GM23338 (cell line): ENCODE results near the gene GAGE12F. TPM values are rescaled to one million over a fixed set of nuclear protein-coding genes. Genes with fewer than 3 reads are reported as not detected.
"Not testable (repeated sequence)": the region's sequence is repeated elsewhere in the genome, so short reads cannot be mapped to it uniquely, and the experiment has no call there.

Experiments
- ATAC-seq: fragments of 200-7000 bp; cut with Tn5 transposase; 3 replicates; pipeline ENCODE4 v1.9.1; 2020
- DNase-seq: peaks from one replicate; pipeline ENCODE4 v3.0.0-alpha.2; 2015; ENCODE audit warnings: low spot score
- H2AFZ ChIP-seq: fragments of 200-600 bp; sonication (generic); 2 replicates; pipeline ENCODE4 v1.8.0; 2016; ENCODE audit warnings: antibody characterized with exemption, mild to moderate bottlenecking, moderate library complexity
- H3F3A ChIP-seq: fragments of 200-600 bp; sonication (generic); replicated peaks from 2 replicates; pipeline ENCODE4 v1.8.0; 2017; ENCODE audit warnings: antibody characterized with exemption, mixed run types, low read depth
- H3K27ac ChIP-seq: fragments of 200-600 bp; sonication (generic); 2 replicates; pipeline ENCODE4 v1.6.1; 2016; ENCODE audit warnings: low read depth
- H3K27me3 ChIP-seq: fragments of 200-600 bp; sonication (generic); 2 replicates; pipeline ENCODE4 v1.8.0; 2016; ENCODE audit warnings: mild to moderate bottlenecking, mixed run types, moderate library complexity; ENCODE audit not compliant: insufficient read depth
- H3K36me3 ChIP-seq: fragments of 200-600 bp; sonication (generic); 2 replicates; pipeline ENCODE4 v1.8.0; 2016; ENCODE audit warnings: mild to moderate bottlenecking; ENCODE audit not compliant: insufficient read depth
- H3K4me1 ChIP-seq: fragments of 200-600 bp; sonication (generic); 2 replicates; pipeline ENCODE4 v1.8.0; 2016; ENCODE audit warnings: mild to moderate bottlenecking, moderate library complexity; ENCODE audit not compliant: insufficient read depth
- H3K4me2 ChIP-seq: fragments of 200-600 bp; sonication (generic); 2 replicates; pipeline ENCODE4 v1.7.1; 2017; ENCODE audit warnings: mixed run types
- H3K4me3 ChIP-seq: fragments of 200-600 bp; sonication (generic); 2 replicates; pipeline ENCODE4 v1.6.1; 2016; ENCODE audit warnings: mixed run types
- H3K79me2 ChIP-seq: fragments of 200-600 bp; sonication (generic); replicated peaks from 2 replicates; pipeline ENCODE4 v1.8.0; 2017; ENCODE audit warnings: mild to moderate bottlenecking; ENCODE audit not compliant: insufficient read depth
- H3K9me2 ChIP-seq: fragments of 200-600 bp; sonication (generic); 2 replicates; pipeline ENCODE4 v1.8.0; 2017; ENCODE audit not compliant: insufficient read depth
- H4K20me1 ChIP-seq: fragments of 200-600 bp; sonication (generic); replicated peaks from 2 replicates; pipeline ENCODE4 v1.8.0; 2017; ENCODE audit warnings: mild to moderate bottlenecking; ENCODE audit not compliant: insufficient read depth
- H3K27ac Mint-ChIP-seq: 2 replicates; pipeline ENCODE4 v1.8.0; 2020; ENCODE audit warnings: inconsistent platforms, mild to moderate bottlenecking, moderate library complexity, mixed read lengths
- H3K27me3 Mint-ChIP-seq: 3 replicates; pipeline ENCODE4 v1.8.0; 2022; ENCODE audit warnings: low read depth, mild to moderate bottlenecking, moderate library complexity, mixed read lengths, inconsistent platforms; ENCODE audit not compliant: insufficient read depth, poor library complexity
- H3K36me3 Mint-ChIP-seq: 3 replicates; pipeline ENCODE4 v1.8.0; 2021; ENCODE audit warnings: low read depth, mild to moderate bottlenecking, inconsistent platforms, moderate library complexity, mixed read lengths
- H3K4me1 Mint-ChIP-seq: 3 replicates; pipeline ENCODE4 v1.8.0; 2020; ENCODE audit warnings: mild to moderate bottlenecking, inconsistent platforms, mixed read lengths
- H3K4me3 Mint-ChIP-seq: 3 replicates; pipeline ENCODE4 v1.8.0; 2021; ENCODE audit warnings: moderate library complexity, mild to moderate bottlenecking, inconsistent platforms, mixed read lengths
- H3K9me3 Mint-ChIP-seq: 3 replicates; pipeline ENCODE4 v1.8.0; 2020; ENCODE audit warnings: moderate library complexity, mild to moderate bottlenecking, inconsistent platforms, mixed read lengths
- long read RNA-seq: library from polyadenylated mRNA; unstranded; transcript quantifications from one replicate; pipeline ENCODE4 v2.0.0, GENCODE V29; 2020; ENCODE audit not compliant: unreplicated experiment
- polyA plus RNA-seq: library from polyadenylated mRNA; unstranded; fragments of >200 nt; fragmentation: Nextera tagmentation; extraction: Ambion mirVana; gene quantifications from 2 replicates; pipeline ENCODE4 v1.2.1, GENCODE V29; 2016
- total RNA-seq: library from RNA; depleted of rRNA; stranded (reverse); fragments of >200 nt; shearing (Covaris generic); gene quantifications from 2 replicates; pipeline ENCODE4 v1.2.3, GENCODE V29; 2014; rRNA removed

Gene GAGE12F, protein sequence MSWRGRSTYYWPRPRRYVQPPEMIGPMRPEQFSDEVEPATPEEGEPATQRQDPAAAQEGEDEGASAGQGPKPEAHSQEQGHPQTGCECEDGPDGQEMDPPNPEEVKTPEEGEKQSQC
- total RNA-seq (not detected in 2 replicates), polyA plus RNA-seq (not detected in 2 replicates)
- long read RNA-seq = 0 reads

DNA sequence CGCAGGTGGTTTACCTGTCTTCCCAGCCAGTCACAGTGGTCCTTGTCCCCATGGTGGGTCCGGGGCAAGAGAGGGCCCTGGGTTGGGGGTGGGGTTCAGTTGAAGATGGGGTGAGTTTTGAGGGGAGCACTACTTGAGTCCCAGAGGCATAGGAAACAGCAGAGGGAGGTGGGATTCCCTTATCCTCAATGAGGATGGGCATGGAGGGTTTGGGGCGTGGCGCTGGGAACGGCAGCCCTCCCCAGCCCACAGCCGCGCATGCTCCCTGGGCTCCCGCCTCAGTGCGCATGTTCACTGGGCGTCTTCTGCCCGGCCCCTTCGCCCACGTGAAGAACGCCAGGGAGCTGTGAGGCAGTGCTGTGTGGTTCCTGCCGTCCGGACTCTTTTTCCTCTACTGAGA lies at the start of gene GAGE12F:
GAGE12F (plus strand) TSS at position 301 of the 400 bp plus-strand sequence. CDS start 1,155 bp downstream, outside the sequence.
- H3K27me3 Mint-ChIP-seq, ATAC-seq, H3K27ac Mint-ChIP-seq, H2AFZ ChIP-seq, H3K79me2 ChIP-seq, H3K36me3 ChIP-seq, H4K20me1 ChIP-seq, DNase-seq, H3K36me3 Mint-ChIP-seq, H3K9me3 Mint-ChIP-seq, H3K9me2 ChIP-seq, H3K4me1 Mint-ChIP-seq, H3K27ac ChIP-seq, H3K4me2 ChIP-seq, H3K4me3 Mint-ChIP-seq, H3K27me3 ChIP-seq, H3K4me1 ChIP-seq, H3K4me3 ChIP-seq, H3F3A ChIP-seq: not testable (repeated sequence)

- H3K27ac ChIP-seq, H3K36me3 Mint-ChIP-seq, H3K36me3 ChIP-seq, DNase-seq, ATAC-seq, H3K4me3 ChIP-seq, H3K9me3 Mint-ChIP-seq, H3K27me3 Mint-ChIP-seq, H4K20me1 ChIP-seq, H3K4me1 ChIP-seq, H3K79me2 ChIP-seq, H3K4me1 Mint-ChIP-seq, H2AFZ ChIP-seq, H3K27me3 ChIP-seq, H3K9me2 ChIP-seq, H3F3A ChIP-seq, H3K4me3 Mint-ChIP-seq, H3K27ac Mint-ChIP-seq, H3K4me2 ChIP-seq: not testable (repeated sequence)
Measured at GRCh38 chrX:49531877-49532276, 28.8 kb upstream of the GAGE12F start, which contains the start of gene GAGE12C. TSS of gene GAGE12C (plus strand) at chrX:49532177. CDS start at chrX:49533332, 1,155 bp downstream.

- not testable (repeated sequence) for H4K20me1 ChIP-seq, DNase-seq, H3K36me3 ChIP-seq, H3K4me1 Mint-ChIP-seq, H3K4me2 ChIP-seq, H3K27ac Mint-ChIP-seq, H3K9me3 Mint-ChIP-seq, H3K79me2 ChIP-seq, H3K4me3 ChIP-seq, H3K27me3 ChIP-seq, H3K4me3 Mint-ChIP-seq, H3K36me3 Mint-ChIP-seq, H3K9me2 ChIP-seq, H3F3A ChIP-seq, ATAC-seq, H3K4me1 ChIP-seq, H3K27me3 Mint-ChIP-seq, H2AFZ ChIP-seq, H3K27ac ChIP-seq
Measured at GRCh38 chrX:49541433-49541832, 19.2 kb upstream of the GAGE12F start, which contains the start of gene GAGE12D. TSS of gene GAGE12D (plus strand) at chrX:49541733. CDS start at chrX:49542888, 1,155 bp downstream.

- not testable (repeated sequence) for H3K27me3 ChIP-seq, H3K79me2 ChIP-seq, ATAC-seq, H3F3A ChIP-seq, H3K4me3 ChIP-seq, H3K4me3 Mint-ChIP-seq, H3K9me3 Mint-ChIP-seq, H3K4me1 ChIP-seq, H3K36me3 ChIP-seq, H2AFZ ChIP-seq, H3K27me3 Mint-ChIP-seq, DNase-seq, H3K36me3 Mint-ChIP-seq, H3K9me2 ChIP-seq, H3K4me2 ChIP-seq, H3K27ac Mint-ChIP-seq, H3K27ac ChIP-seq, H4K20me1 ChIP-seq, H3K4me1 Mint-ChIP-seq
Measured at GRCh38 chrX:49550989-49551388, 9.7 kb upstream of the GAGE12F start, which contains the start of gene GAGE12E. TSS of gene GAGE12E (plus strand) at chrX:49551289. CDS start at chrX:49552444, 1,155 bp downstream.

DNA sequence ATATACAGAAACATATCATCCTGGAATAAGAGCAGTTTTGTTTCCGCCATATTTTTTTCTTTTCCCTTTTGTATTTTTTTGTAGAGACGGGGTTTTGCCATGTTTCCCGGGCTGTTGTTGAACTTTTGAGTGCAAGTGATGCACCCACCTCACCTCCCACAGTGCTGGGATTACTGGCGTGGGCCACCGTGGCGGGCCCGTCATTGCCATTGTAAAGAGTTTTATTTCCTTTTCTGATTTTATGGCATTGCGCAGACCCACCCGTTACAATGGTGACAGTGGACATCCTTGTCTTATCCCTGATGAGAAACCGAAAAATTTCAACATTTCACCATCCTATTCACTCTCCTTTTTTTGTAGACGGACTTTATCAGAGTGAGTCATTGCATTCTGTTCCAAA lies 8.1 kb downstream of the GAGE12F start:
- H3K27ac Mint-ChIP-seq, H2AFZ ChIP-seq, H3K36me3 Mint-ChIP-seq, H3K4me3 ChIP-seq, H3K79me2 ChIP-seq, ATAC-seq, H3K4me3 Mint-ChIP-seq, H3K27me3 ChIP-seq, H3K36me3 ChIP-seq, H3K9me3 Mint-ChIP-seq, H3K4me1 ChIP-seq, H3K4me2 ChIP-seq, H3K9me2 ChIP-seq, DNase-seq, H3F3A ChIP-seq, H3K27me3 Mint-ChIP-seq, H3K4me1 Mint-ChIP-seq, H3K27ac ChIP-seq, H4K20me1 ChIP-seq: not testable (repeated sequence)

DNA sequence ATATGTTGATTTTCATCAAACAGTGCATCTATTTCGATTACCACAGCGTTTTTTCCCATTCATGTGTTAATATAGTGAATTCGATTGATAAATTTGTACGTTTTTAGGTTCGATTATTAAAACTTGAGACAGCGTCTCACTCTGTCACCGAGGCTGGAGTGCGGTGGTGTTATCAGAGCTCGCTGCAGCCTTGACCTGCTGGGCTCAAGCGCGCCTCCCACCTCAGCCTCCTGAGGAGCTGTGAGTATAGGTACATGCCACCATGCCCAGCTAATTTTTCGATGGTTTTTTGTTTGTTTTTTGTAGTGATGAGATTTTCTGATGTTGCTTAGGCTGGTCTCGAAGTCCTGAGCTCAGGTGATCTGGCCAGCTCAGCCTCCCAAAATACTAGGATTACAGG lies 8.5 kb downstream of the GAGE12F start:
- H3K9me3 Mint-ChIP-seq, H3K4me3 ChIP-seq, H3K4me1 Mint-ChIP-seq, DNase-seq, H3K4me3 Mint-ChIP-seq, H3K4me1 ChIP-seq, ATAC-seq, H3K79me2 ChIP-seq, H3K36me3 Mint-ChIP-seq, H2AFZ ChIP-seq, H3K9me2 ChIP-seq, H4K20me1 ChIP-seq, H3F3A ChIP-seq, H3K27me3 Mint-ChIP-seq, H3K27me3 ChIP-seq, H3K27ac ChIP-seq, H3K36me3 ChIP-seq, H3K4me2 ChIP-seq, H3K27ac Mint-ChIP-seq: not testable (repeated sequence)

GRCh38 chrX:49570100-49570499 lies 9.5 kb downstream of the GAGE12F start, which contains the start of gene GAGE12G:
TSS of gene GAGE12G (plus strand) at chrX:49570400. CDS start at chrX:49571555, 1,155 bp downstream.
- H3K27ac Mint-ChIP-seq, H3K4me3 ChIP-seq, ATAC-seq, H3F3A ChIP-seq, H3K27ac ChIP-seq, DNase-seq, H3K27me3 Mint-ChIP-seq, H3K27me3 ChIP-seq, H3K4me1 Mint-ChIP-seq, H3K4me3 Mint-ChIP-seq, H2AFZ ChIP-seq, H3K9me2 ChIP-seq, H3K4me1 ChIP-seq, H3K36me3 Mint-ChIP-seq, H3K79me2 ChIP-seq, H3K36me3 ChIP-seq, H3K9me3 Mint-ChIP-seq, H3K4me2 ChIP-seq, H4K20me1 ChIP-seq: not testable (repeated sequence)
